Neural cell (in vitro differentiated cells): Measurements from ENCODE around the gene MAP1LC3B. TPM values are rescaled to one million over a fixed set of nuclear protein-coding genes. Genes with fewer than 3 reads are reported as not detected.

Experiments
- H2AFZ ChIP-seq: fragments of 200-600, 300-800 bp; sonication (generic), shearing (Covaris generic); 2 replicates; pipeline ENCODE4 v1.6.0; 2014; ENCODE audit warnings: low read depth, mild to moderate bottlenecking, antibody characterized with exemption, low read length, moderate library complexity
- H3F3A ChIP-seq: fragments of 200-600 bp; shearing (Covaris generic); 2 replicates; pipeline ENCODE4 v1.6.1; 2016; ENCODE audit warnings: mild to moderate bottlenecking, moderate library complexity, mixed read lengths, antibody characterized with exemption, low read length; ENCODE audit not compliant: insufficient read depth, poor library complexity, severe bottlenecking
- H3K27ac ChIP-seq: fragments of 200-600, 300-800 bp; sonication (generic), shearing (Covaris generic); 2 replicates; pipeline ENCODE4 v1.5.1; 2014; ENCODE audit warnings: mild to moderate bottlenecking, low read length, moderate library complexity
- H3K27me3 ChIP-seq: fragments of 300-800, 200-600 bp; sonication (generic), shearing (Covaris generic); 2 replicates; pipeline ENCODE4 v1.6.0; 2014; ENCODE audit warnings: mild to moderate bottlenecking, low read depth, low read length, moderate library complexity; ENCODE audit not compliant: insufficient read depth
- H3K36me3 ChIP-seq: fragments of 300-800, 200-600 bp; sonication (generic), shearing (Covaris generic); 2 replicates; pipeline ENCODE4 v1.5.1; 2014; ENCODE audit warnings: mild to moderate bottlenecking, antibody characterized with exemption, low read length, moderate library complexity; ENCODE audit not compliant: insufficient read depth
- H3K4me2 ChIP-seq: fragments of 300-800, 200-600 bp; sonication (generic), shearing (Covaris generic); 2 replicates; pipeline ENCODE4 v1.6.0; 2014; ENCODE audit warnings: mild to moderate bottlenecking, low read length
- H3K4me3 ChIP-seq: fragments of 300-800, 200-600 bp; sonication (generic), shearing (Covaris generic); 2 replicates; pipeline ENCODE4 v1.5.1; 2014; ENCODE audit warnings: mild to moderate bottlenecking, low read length, moderate library complexity
- H3K79me2 ChIP-seq: fragments of 200-600 bp; shearing (Covaris generic); replicated peaks from 2 replicates; pipeline ENCODE4 v1.6.0; 2014; ENCODE audit warnings: mild to moderate bottlenecking, low read length, moderate library complexity; ENCODE audit not compliant: insufficient read depth
- H3K9ac ChIP-seq: fragments of 300-800, 200-600 bp; sonication (generic), shearing (Covaris generic); 2 replicates; pipeline ENCODE4 v1.6.1; 2016; ENCODE audit warnings: mild to moderate bottlenecking, low read length, mixed read lengths
- H3K9me2 ChIP-seq: fragments of 200-600 bp; shearing (Covaris generic); 2 replicates; pipeline ENCODE4 v1.6.1; 2016; ENCODE audit warnings: mild to moderate bottlenecking, low read length, mixed read lengths; ENCODE audit not compliant: insufficient read depth
- H3K9me3 ChIP-seq: fragments of 200-600, 300-800 bp; sonication (generic), shearing (Covaris generic); 2 replicates; pipeline ENCODE4 v1.6.1; 2016; ENCODE audit warnings: mild to moderate bottlenecking, mixed run types, low read length, moderate library complexity, mixed read lengths
- H4K20me1 ChIP-seq: fragments of 200-600 bp; shearing (Covaris generic); 2 replicates; pipeline ENCODE4 v1.6.1; 2016; ENCODE audit warnings: mild to moderate bottlenecking, mixed run types; ENCODE audit not compliant: insufficient read depth
- EP300 ChIP-seq: fragments of 450-650 bp; conservative IDR thresholded peaks from 2 replicates; pipeline ENCODE4 v1.6.1; 2014; ENCODE audit warnings: antibody characterized with exemption, mild to moderate bottlenecking, moderate library complexity; ENCODE audit not compliant: poor library complexity, severe bottlenecking
- EZH2 ChIP-seq: fragments of 200-600, 300-800 bp; shearing (Covaris generic), sonication (generic); IDR thresholded peaks from 2 replicates; pipeline ENCODE4 v1.6.1; 2014; ENCODE audit warnings: antibody characterized with exemption, low read length, borderline replicate concordance, mild to moderate bottlenecking; ENCODE audit not compliant: insufficient read depth, poor library complexity, severe bottlenecking
- MXI1 ChIP-seq: fragments of 450-650 bp; conservative IDR thresholded peaks from 2 replicates; pipeline ENCODE4 v1.6.1; 2014; ENCODE audit warnings: antibody characterized with exemption, mild to moderate bottlenecking; ENCODE audit not compliant: poor library complexity, severe bottlenecking
- POLR2AphosphoS5 ChIP-seq: IDR thresholded peaks from 2 replicates; pipeline ENCODE4 v1.6.1; 2012
- RAD21 ChIP-seq: fragments of 450-650 bp; conservative IDR thresholded peaks from 2 replicates; pipeline ENCODE4 v1.6.1; 2014; ENCODE audit warnings: antibody characterized with exemption, mild to moderate bottlenecking, moderate library complexity
- REST ChIP-seq: IDR thresholded peaks from 2 replicates; pipeline ENCODE4 v1.6.1; 2012; ENCODE audit warnings: borderline replicate concordance
- SMC3 ChIP-seq: fragments of 450-650 bp; conservative IDR thresholded peaks from 2 replicates; pipeline ENCODE4 v1.6.1; 2014; ENCODE audit warnings: antibody characterized with exemption, mild to moderate bottlenecking, moderate library complexity; ENCODE audit not compliant: poor library complexity
- TAF1 ChIP-seq: IDR thresholded peaks from 2 replicates; pipeline ENCODE4 v1.6.1; 2012; ENCODE audit warnings: low read depth
- polyA plus RNA-seq: library from polyadenylated mRNA; depleted of rRNA; stranded (reverse); fragments of >200 nt; gene quantifications from 2 replicates; pipeline ENCODE4 v1.2.3, GENCODE V29; 2014
- TF ChIP-seq, protein P1 (sequence below): fragments of 450-650 bp; IDR thresholded peaks from 2 replicates; pipeline ENCODE4 v1.5.1; 2014; ENCODE audit warnings: antibody characterized with exemption, mild to moderate bottlenecking, moderate library complexity; ENCODE audit not compliant: poor library complexity, severe bottlenecking

MAP1LC3B gene
- polyA plus RNA-seq, 1 donor from 2014 or later, result 73.1 TPM

DNA sequence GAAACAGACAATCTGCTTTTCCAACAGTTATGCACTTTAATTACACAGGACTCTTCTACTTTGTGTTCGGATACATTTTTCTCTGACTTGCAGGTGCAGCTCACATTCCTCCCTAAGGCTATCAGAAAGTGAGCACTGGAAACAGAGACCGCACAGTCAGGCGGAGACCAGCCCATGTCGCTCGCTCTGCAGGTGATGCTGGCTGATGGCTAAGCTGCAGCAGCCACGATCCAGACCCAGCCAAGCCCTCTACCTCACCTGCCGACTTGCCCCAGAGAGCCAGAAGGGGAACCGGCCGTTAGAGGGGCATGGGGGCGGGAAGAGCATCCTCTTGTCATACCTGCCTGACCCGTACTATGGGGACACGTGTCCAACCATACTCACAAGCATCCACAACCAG is 33.8 kb downstream of the MAP1LC3B start:
- no peak overlapping the region for H3K4me2 ChIP-seq
- H4K20me1 ChIP-seq, result no peaks in the 10 kb centered on the region

GRCh38 chr16:87426423-87427215 is 34.5 kb downstream of the MAP1LC3B start:
- Histone ChIP-seq H3K4me3 (no peak overlapping the region), H3K27ac (no peak overlapping the region), H4K20me1 (no peaks in the 10 kb centered on the region), H3F3A (no peaks in the 10 kb centered on the region), H3K9ac (no peak overlapping the region), H3K36me3 (no peaks in the 10 kb centered on the region), H3K9me3 (no peaks in the 10 kb centered on the region), H3K79me2 (no peaks in the 10 kb centered on the region), H3K27me3 (no peaks in the 10 kb centered on the region), H2AFZ (no peak overlapping the region), H3K4me2 (no peak overlapping the region), H3K9me2 (no peaks in the 10 kb centered on the region)
- TF ChIP-seq EZH2, result no peak
- TF ChIP-seq EP300, result no peak
- no peak for TF ChIP-seq RAD21
- no peak for TF ChIP-seq MXI1
- TF ChIP-seq, protein P1, sequence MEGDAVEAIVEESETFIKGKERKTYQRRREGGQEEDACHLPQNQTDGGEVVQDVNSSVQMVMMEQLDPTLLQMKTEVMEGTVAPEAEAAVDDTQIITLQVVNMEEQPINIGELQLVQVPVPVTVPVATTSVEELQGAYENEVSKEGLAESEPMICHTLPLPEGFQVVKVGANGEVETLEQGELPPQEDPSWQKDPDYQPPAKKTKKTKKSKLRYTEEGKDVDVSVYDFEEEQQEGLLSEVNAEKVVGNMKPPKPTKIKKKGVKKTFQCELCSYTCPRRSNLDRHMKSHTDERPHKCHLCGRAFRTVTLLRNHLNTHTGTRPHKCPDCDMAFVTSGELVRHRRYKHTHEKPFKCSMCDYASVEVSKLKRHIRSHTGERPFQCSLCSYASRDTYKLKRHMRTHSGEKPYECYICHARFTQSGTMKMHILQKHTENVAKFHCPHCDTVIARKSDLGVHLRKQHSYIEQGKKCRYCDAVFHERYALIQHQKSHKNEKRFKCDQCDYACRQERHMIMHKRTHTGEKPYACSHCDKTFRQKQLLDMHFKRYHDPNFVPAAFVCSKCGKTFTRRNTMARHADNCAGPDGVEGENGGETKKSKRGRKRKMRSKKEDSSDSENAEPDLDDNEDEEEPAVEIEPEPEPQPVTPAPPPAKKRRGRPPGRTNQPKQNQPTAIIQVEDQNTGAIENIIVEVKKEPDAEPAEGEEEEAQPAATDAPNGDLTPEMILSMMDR, result no peak
- TF ChIP-seq TAF1, result no peak

More for the DNA sequence above, 33.8 kb downstream of the MAP1LC3B start:
- H3K27me3 ChIP-seq, result no peaks in the 10 kb centered on the region
- no peak overlapping the region for H2AFZ ChIP-seq
- no peak overlapping the region for H3K4me3 ChIP-seq
- no peaks in the 10 kb centered on the region for H3K9me2 ChIP-seq
- H3F3A ChIP-seq, result no peaks in the 10 kb centered on the region
- H3K27ac ChIP-seq, result no peak overlapping the region
- H3K9me3 ChIP-seq, result no peaks in the 10 kb centered on the region
- TF ChIP-seq TAF1 (no peak), RAD21 (no peak), POLR2AphosphoS5 (no peak), REST (no peak), EZH2 (no peak), EP300 (no peak), MXI1 (no peak), SMC3 (no peak)
- TF ChIP-seq, protein P1, result no peak
- no peaks in the 10 kb centered on the region for H3K79me2 ChIP-seq
- H3K36me3 ChIP-seq, result no peaks in the 10 kb centered on the region
- no peak overlapping the region for H3K9ac ChIP-seq
